Measurements from ENCODE around the gene CACNA1C.
"Not testable (repeated sequence)": the region's sequence is repeated elsewhere in the genome, so short reads cannot be mapped to it uniquely, and the experiment has no call there.

Gene CACNA1C

DNA sequence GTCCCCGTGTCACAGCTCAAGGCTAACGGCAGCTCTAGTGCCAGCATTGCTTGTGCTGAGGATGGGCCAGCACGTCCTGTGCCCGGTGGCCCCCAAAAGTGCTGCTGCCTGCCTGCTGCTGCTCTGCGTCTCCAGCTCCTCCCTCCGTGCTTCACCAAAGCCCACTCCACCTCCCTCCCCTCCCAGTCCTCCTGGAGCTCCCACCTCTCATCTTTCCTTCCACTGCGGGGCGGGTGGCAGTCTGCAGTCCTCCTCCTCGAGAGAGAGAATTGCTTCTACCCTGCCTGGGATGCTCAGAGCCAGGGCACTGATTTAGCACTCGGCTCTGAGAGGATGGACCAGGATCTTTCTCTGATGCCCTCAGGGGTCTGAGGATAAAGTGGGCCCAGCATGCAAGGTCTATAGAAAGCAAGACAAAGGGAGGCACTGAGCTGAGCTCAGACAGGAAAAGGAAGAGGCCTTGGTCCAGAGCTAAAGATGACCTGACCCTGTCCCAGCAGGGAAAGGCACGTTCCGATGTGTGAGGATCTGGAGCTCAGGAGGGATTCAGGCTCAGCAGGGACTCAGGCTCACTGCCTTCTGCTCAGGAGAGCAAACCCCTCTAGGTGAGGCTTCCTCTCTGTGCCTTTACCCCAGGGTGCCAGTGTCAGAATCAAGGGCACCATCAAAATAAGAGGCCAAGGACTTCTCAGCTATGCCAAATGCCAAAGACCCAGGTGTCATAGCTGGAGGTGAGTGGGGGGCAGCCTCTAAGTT lies 628.8 kb downstream of the CACNA1C start:
- no peak overlapping the region for H3K27ac ChIP-seq
- no peak for DNase-seq (ENCODE audit: low spot score)
- ChIA-PET CTCF (interaction anchor here (0.7 kb wide), 2 partner anchors 468 to 767 kb away, joined by 3 read pairs; no protein-coding TSS in a partner anchor), POLR2A (ENCODE audit: low non-redundant PET) (no interaction called here)
- TF ChIP-seq, protein P1, sequence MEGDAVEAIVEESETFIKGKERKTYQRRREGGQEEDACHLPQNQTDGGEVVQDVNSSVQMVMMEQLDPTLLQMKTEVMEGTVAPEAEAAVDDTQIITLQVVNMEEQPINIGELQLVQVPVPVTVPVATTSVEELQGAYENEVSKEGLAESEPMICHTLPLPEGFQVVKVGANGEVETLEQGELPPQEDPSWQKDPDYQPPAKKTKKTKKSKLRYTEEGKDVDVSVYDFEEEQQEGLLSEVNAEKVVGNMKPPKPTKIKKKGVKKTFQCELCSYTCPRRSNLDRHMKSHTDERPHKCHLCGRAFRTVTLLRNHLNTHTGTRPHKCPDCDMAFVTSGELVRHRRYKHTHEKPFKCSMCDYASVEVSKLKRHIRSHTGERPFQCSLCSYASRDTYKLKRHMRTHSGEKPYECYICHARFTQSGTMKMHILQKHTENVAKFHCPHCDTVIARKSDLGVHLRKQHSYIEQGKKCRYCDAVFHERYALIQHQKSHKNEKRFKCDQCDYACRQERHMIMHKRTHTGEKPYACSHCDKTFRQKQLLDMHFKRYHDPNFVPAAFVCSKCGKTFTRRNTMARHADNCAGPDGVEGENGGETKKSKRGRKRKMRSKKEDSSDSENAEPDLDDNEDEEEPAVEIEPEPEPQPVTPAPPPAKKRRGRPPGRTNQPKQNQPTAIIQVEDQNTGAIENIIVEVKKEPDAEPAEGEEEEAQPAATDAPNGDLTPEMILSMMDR (conservative IDR thresholded peaks at IDR 0.05; ENCODE audit: low read depth): no peak

DNA sequence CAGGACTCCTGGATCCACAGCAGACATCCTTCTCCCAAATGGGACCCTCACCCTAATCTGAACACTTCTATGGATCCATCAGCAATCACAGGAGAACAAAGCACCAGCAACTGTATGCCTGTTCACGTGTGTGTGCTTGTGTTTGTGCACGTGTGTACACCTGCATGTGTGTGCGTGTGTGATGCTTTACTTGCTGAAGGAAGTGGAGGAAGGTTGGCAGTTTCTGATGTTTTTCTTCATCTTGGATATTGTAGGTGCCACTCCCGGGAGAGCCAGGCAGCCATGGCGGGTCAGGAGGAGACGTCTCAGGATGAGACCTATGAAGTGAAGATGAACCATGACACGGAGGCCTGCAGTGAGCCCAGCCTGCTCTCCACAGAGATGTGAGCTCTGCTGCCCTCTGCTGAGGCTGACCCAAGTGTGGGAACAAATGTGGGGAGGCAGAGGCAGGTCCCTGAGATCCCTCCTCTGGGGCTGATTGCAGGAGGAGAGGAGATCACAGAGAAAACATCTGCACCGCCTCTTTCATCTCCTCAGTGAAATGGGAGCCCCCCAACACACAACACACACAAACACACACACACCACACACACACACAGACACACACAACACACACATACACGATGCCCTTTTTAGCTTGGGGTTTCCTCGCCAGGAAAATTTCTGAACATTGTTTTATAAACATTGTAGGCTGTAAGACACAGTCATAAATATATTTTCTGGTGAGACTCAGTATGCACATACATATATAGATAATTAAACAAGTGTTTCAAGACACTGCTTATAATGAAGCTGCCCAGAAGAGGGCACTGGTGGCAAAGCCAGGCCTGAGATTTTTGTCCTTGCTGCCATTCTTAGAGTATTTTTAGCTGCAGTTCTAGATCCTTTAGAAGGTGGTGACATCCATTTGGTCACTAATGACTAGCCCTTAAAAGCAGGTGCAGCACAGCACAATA lies 629.8 kb downstream of the CACNA1C start:
- peak; percentile 24 for DNase-seq (ENCODE audit: low spot score)
- no peak overlapping the region for H3K27ac ChIP-seq
- ChIA-PET POLR2A (ENCODE audit: low non-redundant PET) (no interaction called here), CTCF (interaction anchor here (0.7 to 1.0 kb wide), 6 partner anchors 9 to 767 kb away, joined by 3 to 13 read pairs (median 3); no protein-coding TSS in a partner anchor)
- TF ChIP-seq, protein P1 (conservative IDR thresholded peaks at IDR 0.05; ENCODE audit: low read depth): no peak

DNA sequence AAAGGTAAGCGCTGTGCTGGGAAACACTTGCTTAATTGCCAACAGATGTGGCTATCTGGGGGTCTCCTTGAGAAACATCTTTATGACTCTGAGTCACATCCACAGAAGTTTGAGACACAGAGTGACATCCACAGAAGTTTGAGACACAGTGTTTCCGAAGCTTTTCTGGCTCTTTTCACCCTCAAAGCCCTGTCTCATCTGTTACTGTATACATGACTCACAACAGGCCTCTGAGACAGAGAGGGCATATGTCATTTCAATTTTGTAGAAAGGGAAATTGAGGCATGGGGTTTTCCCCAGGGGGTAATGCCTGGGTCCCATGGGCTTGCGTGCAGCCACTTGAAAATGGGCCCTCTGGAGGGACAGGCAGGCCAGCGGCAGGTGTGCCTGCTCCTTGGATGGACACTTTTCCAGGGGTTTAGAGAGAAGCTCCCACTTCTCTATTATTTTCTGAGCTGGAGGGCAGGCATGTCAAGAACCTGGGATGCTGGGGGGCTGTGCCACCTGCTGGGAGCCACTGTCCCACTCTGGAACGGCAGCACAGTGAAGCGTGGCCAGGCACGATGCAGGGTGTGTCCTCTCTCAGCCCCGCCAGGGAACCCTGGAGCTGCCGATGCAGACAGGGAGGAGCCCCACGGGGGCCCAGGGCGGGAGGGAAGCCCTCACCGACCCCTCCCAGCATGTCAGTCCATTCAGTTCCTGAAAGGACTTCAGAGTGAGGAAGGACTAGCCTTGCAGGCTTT lies 630.7 kb downstream of the CACNA1C start:
- DNase-seq (ENCODE audit: low spot score): no peak
- POLR2A ChIA-PET (ENCODE audit: low non-redundant PET): no interaction called here

DNA sequence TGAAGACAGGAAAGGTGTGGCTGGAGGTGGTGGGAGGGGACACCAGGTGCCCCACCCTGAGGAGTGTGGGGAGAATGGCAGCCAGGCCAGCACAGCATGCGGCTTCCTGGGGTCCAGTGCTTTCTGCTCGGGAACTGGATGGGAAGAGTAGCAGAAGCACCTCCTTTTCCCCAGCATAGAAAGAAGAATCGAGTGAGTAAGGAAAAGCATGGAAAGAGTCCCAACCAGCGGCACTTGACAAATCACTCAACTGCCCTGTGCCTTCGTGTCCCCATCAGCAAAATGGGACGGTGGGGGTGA lies 631.2 kb downstream of the CACNA1C start:
- CTCF ChIA-PET; DNase-seq (ENCODE audit: low spot score); POLR2A ChIA-PET (ENCODE audit: low non-redundant PET); H3K27ac ChIP-seq: not testable (repeated sequence)

More for the DNA sequence above, 630.7 kb downstream of the CACNA1C start:
- TF ChIP-seq, protein P1 (conservative IDR thresholded peaks at IDR 0.05; ENCODE audit: low read depth): no peak
- no peak overlapping the region for H3K27ac ChIP-seq
- CTCF ChIA-PET: interaction anchor here (0.7 to 1.0 kb wide), 4 partner anchors 9 to 112 kb away, joined by 3 to 13 read pairs (median 4); no protein-coding TSS in a partner anchor

DNA sequence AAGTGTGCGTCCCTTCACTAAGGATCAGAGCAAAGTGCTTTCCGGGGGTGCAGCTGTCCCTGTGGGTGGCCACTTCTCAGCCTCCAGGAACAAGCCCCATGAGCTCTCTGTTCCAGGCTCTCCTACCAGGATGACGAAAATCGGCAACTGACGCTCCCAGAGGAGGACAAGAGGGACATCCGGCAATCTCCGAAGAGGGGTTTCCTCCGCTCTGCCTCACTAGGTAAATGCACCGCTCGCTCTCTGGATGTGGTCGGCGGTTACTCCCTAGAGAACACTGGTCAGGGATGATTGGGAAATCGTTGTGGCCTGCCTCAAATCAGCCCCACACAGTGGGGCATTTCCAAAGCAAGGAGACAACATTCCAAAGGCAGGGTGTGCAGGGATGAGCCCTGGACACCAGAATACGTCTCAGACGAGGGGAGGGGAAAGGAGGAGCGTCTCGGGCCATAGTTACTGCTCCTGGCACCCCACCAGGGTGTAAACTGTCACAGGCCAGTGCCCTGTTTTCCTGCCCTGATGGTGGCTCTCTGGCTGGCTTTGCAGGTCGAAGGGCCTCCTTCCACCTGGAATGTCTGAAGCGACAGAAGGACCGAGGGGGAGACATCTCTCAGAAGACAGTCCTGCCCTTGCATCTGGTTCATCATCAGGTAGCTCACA lies 633.0 kb downstream of the CACNA1C start:
- CTCF ChIA-PET; POLR2A ChIA-PET (ENCODE audit: low non-redundant PET); DNase-seq (ENCODE audit: low spot score): not testable (repeated sequence)

DNA sequence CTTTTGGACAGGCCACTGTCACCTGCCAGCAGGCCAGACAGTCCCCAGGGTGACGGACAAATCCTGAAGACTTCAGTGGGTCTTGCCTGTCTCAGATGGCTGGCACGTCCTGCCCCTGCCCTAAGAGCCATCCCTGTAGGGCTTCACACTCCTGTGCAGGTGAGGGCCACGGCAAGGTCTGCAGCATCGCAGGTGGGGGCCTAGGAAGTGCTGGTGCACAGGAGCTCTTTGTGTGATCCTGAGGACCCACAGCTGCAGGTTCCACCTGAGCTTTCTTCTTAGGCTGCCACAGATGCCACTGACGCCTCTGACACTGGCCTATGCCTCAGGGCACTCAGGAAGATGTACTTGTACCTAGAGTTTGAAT lies 633.5 kb downstream of the CACNA1C start:
- POLR2A ChIA-PET (ENCODE audit: low non-redundant PET): no interaction called here
- DNase-seq (ENCODE audit: low spot score): no peak
- CTCF ChIA-PET: interaction anchor here (0.6 kb wide), 1 partner anchor 67 kb away, joined by 4 read pairs; no protein-coding TSS in a partner anchor
- TF ChIP-seq, protein P1 (conservative IDR thresholded peaks at IDR 0.05; ENCODE audit: low read depth): no peak
- no peak overlapping the region for H3K27ac ChIP-seq

More for the DNA sequence above, 633.0 kb downstream of the CACNA1C start:
- H3K27ac ChIP-seq: not testable (repeated sequence)

DNA sequence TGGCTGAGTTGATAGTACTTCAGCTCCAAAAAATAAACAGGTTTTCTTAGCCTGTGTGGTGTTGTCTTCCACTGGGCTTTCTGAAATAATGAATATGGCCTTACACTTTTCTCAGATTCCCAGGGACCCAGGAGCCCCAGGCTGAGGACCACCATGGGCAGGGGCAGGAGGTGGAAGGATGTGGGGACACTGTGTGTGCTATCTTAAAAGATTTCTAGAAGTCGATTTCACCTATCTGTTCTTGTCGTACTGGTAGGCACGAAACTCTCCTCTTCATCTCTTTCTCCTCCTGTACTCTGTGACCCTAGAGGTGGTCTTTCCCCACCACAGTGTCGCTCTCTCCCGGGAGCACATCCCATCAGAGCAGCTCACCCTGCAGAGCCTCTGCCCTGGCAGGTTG lies 634.3 kb downstream of the CACNA1C start:
- no peak for DNase-seq (ENCODE audit: low spot score)
- no peak overlapping the region for H3K27ac ChIP-seq
- TF ChIP-seq, protein P1 (conservative IDR thresholded peaks at IDR 0.05; ENCODE audit: low read depth): no peak
- ChIA-PET CTCF (interaction anchor here (0.7 kb wide), 1 partner anchor 300 kb away, joined by 3 read pairs; no protein-coding TSS in a partner anchor), POLR2A (ENCODE audit: low non-redundant PET) (no interaction called here)

Data from RWPE1 (cell line).